Measurements from ENCODE around the gene SYNE2. TPM values are rescaled to one million over a fixed set of nuclear protein-coding genes. Genes with fewer than 3 reads are reported as not detected.

SYNE2 gene
- total RNA-seq, 1 experiment from 2014 or later, result 94.2 TPM

DNA sequence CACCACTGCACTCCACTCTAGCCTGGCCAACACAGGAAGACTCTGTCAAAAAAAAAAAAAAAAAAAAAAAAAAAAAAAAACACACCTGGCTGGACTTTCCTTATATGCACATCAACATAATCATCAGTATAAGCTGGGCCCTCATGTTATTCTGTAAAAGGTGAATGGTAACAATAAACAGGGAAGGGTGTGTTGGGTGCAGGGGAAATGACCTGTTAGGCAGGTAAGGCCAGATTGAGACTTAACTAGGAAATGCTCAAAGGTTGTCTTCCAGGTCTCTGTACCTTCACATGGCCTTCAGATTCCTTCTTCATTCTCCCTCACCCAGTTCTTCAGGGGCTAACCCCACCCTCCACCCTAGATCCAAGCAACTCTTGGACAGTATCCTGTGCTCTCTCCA lies 393.9 kb downstream of the SYNE2 start:
- no TSS peak for BruUV-seq (replicated peaks)
- CTCF ChIA-PET, result no interaction called here
- H3K27ac ChIP-seq, result no peak overlapping the region

DNA sequence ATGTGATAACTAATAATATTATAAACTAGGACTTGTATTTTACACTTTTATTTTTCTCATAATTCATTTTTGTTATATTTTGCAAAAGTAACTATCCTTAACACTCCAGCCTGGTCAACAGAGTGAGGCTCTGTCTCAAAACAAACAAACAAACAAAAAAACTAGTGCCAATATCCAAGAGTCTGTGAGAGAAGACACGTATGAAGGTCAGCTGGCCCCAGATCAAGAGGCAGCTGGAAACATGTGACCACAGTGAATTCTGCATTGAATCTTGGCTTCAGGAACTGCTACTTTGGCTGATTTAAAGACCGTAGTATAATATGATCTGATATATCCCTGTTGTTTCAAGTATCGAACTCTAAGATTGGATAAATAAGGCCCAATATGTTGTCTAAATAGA lies 394.4 kb downstream of the SYNE2 start:
- Histone ChIP-seq H3K9me2 (ENCODE audit: insufficient read depth) (no peaks in the 10 kb centered on the region), H3K36me3 (ENCODE audit: low read depth) (no peaks in the 10 kb centered on the region), H3K27me3 (ENCODE audit: insufficient read depth, low read depth) (no peaks in the 10 kb centered on the region), H3F3A (ENCODE audit: insufficient read depth, low read depth) (no peaks in the 10 kb centered on the region), H3K4me3 (no peak overlapping the region), H3K9me3 (ENCODE audit: insufficient read depth, low read depth) (no peaks in the 10 kb centered on the region), H3K79me2 (ENCODE audit: low read depth) (no peaks in the 10 kb centered on the region), H4K20me1 (ENCODE audit: insufficient read depth) (no peaks in the 10 kb centered on the region; the same call in 1 of the 2 replicates), H3K4me1 (replicated peaks; ENCODE audit: insufficient read depth) (peaks cover 9% of the 10 kb centered on the region), H3K27ac (no peak overlapping the region), H3K4me2 (no peak overlapping the region; the same call in 1 of the 2 replicates), H2AFZ (no peak overlapping the region)
- intact Hi-C loops (cut with micrococcal nuclease; ENCODE audit: unreplicated experiment), result no loop called here
- BruUV-seq (replicated peaks), result no TSS peak
- DNase-seq, result no peak
- TF ChIP-seq, protein P1, sequence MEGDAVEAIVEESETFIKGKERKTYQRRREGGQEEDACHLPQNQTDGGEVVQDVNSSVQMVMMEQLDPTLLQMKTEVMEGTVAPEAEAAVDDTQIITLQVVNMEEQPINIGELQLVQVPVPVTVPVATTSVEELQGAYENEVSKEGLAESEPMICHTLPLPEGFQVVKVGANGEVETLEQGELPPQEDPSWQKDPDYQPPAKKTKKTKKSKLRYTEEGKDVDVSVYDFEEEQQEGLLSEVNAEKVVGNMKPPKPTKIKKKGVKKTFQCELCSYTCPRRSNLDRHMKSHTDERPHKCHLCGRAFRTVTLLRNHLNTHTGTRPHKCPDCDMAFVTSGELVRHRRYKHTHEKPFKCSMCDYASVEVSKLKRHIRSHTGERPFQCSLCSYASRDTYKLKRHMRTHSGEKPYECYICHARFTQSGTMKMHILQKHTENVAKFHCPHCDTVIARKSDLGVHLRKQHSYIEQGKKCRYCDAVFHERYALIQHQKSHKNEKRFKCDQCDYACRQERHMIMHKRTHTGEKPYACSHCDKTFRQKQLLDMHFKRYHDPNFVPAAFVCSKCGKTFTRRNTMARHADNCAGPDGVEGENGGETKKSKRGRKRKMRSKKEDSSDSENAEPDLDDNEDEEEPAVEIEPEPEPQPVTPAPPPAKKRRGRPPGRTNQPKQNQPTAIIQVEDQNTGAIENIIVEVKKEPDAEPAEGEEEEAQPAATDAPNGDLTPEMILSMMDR (conservative IDR thresholded peaks at IDR 0.05), result no peak
- TF ChIP-seq EZH2 (IDR thresholded peaks at IDR 0.05; ENCODE audit: low read depth), result no peak
- CTCF ChIA-PET, result no interaction called here
- POLR2A ChIA-PET (ENCODE audit: unreplicated experiment), result no interaction called here

More for the DNA sequence above, 393.9 kb downstream of the SYNE2 start:
- peak; percentile 6 to 71 for DNase-seq
- Histone ChIP-seq H3K4me1 (replicated peaks; ENCODE audit: insufficient read depth) (peaks cover 9% of the 10 kb centered on the region), H3K36me3 (ENCODE audit: low read depth) (no peaks in the 10 kb centered on the region), H3K4me3 (no peak overlapping the region), H2AFZ (no peak overlapping the region), H3K9me3 (ENCODE audit: insufficient read depth, low read depth) (no peaks in the 10 kb centered on the region), H3K9me2 (ENCODE audit: insufficient read depth) (no peaks in the 10 kb centered on the region), H3K79me2 (ENCODE audit: low read depth) (no peaks in the 10 kb centered on the region), H3K27me3 (ENCODE audit: insufficient read depth, low read depth) (no peaks in the 10 kb centered on the region), H4K20me1 (ENCODE audit: insufficient read depth) (no peaks in the 10 kb centered on the region; the same call in 1 of the 2 replicates), H3F3A (ENCODE audit: insufficient read depth, low read depth) (no peaks in the 10 kb centered on the region), H3K4me2 (no peak overlapping the region; the same call in 1 of the 2 replicates)
- TF ChIP-seq, protein P1 (conservative IDR thresholded peaks at IDR 0.05), result no peak
- no peak for TF ChIP-seq EZH2 (IDR thresholded peaks at IDR 0.05; ENCODE audit: low read depth)
- intact Hi-C loops (cut with micrococcal nuclease; ENCODE audit: unreplicated experiment), result no loop called here
- POLR2A ChIA-PET (ENCODE audit: unreplicated experiment), result no interaction called here

DNA sequence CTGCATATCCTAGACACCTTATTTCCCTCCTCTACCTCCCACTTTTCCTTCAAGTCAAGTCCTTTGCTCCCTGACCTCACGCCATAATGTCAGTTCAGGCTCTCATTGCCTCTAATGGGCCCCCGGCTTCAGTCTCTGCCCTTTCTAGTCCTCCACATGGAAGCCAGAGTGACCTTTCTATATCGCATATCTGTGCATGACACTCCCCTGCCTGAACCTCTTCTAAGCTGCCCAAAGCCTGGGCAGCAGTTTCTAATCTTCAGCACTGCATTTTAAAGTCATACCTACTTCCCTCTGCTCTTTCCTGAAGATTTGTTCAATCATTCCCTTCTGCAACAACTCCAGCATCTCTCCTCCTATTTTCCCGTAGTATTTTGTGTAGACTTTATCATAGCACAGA lies 395.9 kb downstream of the SYNE2 start:
- DNase-seq, result no peak
- H3K27ac ChIP-seq, result no peak overlapping the region
- H3K9me2 ChIP-seq (ENCODE audit: insufficient read depth), result no peaks in the 10 kb centered on the region
- no peaks in the 10 kb centered on the region for H3K79me2 ChIP-seq (ENCODE audit: low read depth)
- no peaks in the 10 kb centered on the region for H3K36me3 ChIP-seq (ENCODE audit: low read depth)
- peaks cover 12% of the 10 kb centered on the region for H3K4me1 ChIP-seq (replicated peaks; ENCODE audit: insufficient read depth)
- no peaks in the 10 kb centered on the region for H3K9me3 ChIP-seq (ENCODE audit: insufficient read depth, low read depth)
- no peak overlapping the region for H3K4me3 ChIP-seq
- no TSS peak for BruUV-seq (replicated peaks)
- ChIA-PET CTCF (no interaction called here), POLR2A (ENCODE audit: unreplicated experiment) (no interaction called here)
- no peak overlapping the region for H3K4me2 ChIP-seq
- no peaks in the 10 kb centered on the region; the same call in 1 of the 2 replicates for H4K20me1 ChIP-seq (ENCODE audit: insufficient read depth)
- TF ChIP-seq, protein P1 (conservative IDR thresholded peaks at IDR 0.05), result no peak
- TF ChIP-seq EZH2 (IDR thresholded peaks at IDR 0.05; ENCODE audit: low read depth), result no peak
- no peak overlapping the region for H2AFZ ChIP-seq
- no peaks in the 10 kb centered on the region for H3K27me3 ChIP-seq (ENCODE audit: insufficient read depth, low read depth)
- intact Hi-C loops (cut with micrococcal nuclease; ENCODE audit: unreplicated experiment), result no loop called here
- no peaks in the 10 kb centered on the region for H3F3A ChIP-seq (ENCODE audit: insufficient read depth, low read depth)

Data from PC-9 (cell line).